Esophagus muscularis mucosa (tissue), 4 donors: ENCODE measurements around the gene RSBN1L. TPM values are rescaled to one million over a fixed set of nuclear protein-coding genes. Genes with fewer than 3 reads are reported as not detected.

Source experiments
- DNase-seq: peaks from one replicate; pipeline ENCODE4 v3.0.0-alpha.2; 2017; ENCODE audit errors: extremely low spot score
- H3K27ac ChIP-seq, 4 donors: fragments of 200-600 bp; sonication (generic); replicated peaks in 1 of 4; 1 replicate in 3 of 4; 2 replicates in 1 of 4; pipeline ENCODE4 v1.5.1; 2016 to 2019; ENCODE audit warnings: mild to moderate bottlenecking in 1 of 4
- H3K27me3 ChIP-seq, 4 donors: fragments of 200-600 bp; sonication (generic); one replicate each; pipeline versions ENCODE4 v1.5.1 to v1.6.0; 2016 to 2019
- H3K36me3 ChIP-seq, 4 donors: fragments of 200-600 bp; sonication (generic); one replicate each; pipeline ENCODE4 v1.5.1; 2016 to 2019
- H3K4me1 ChIP-seq, 4 donors: fragments of 200-600 bp; sonication (generic); one replicate each; pipeline ENCODE4 v1.5.1; 2016 to 2019
- H3K4me3 ChIP-seq, 4 donors: fragments of 200-600 bp; sonication (generic); 1 replicate in 2 of 4; 2 replicates in 2 of 4; pipeline ENCODE4 v1.5.1; 2016 to 2019; ENCODE audit warnings: mild to moderate bottlenecking in 4 of 4, moderate library complexity in 1 of 4
- H3K9me3 ChIP-seq, 4 donors: fragments of 200-600 bp; sonication (generic); 1 replicate in 3 of 4; 2 replicates in 1 of 4; pipeline ENCODE4 v1.5.1; 2016 to 2019
- EP300 ChIP-seq: sonication (generic); formaldehyde crosslinking; IDR thresholded peaks from one replicate; pipeline ENCODE4 v1.6.1; 2017; ENCODE audit warnings: antibody characterized with exemption
- POLR2A ChIP-seq: fragments of 450-650 bp; IDR thresholded peaks from one replicate; pipeline ENCODE4 v1.6.1; 2017; ENCODE audit warnings: antibody characterized with exemption, moderate library complexity, mild to moderate bottlenecking, low read depth
- POLR2AphosphoS5 ChIP-seq, 2 donors: sonication (generic); formaldehyde crosslinking; IDR thresholded peaks; one replicate each; pipeline ENCODE4 v1.6.1; 2017; ENCODE audit warnings: antibody characterized with exemption in 2 of 2
- WGBS: methylation state at CpG from one replicate; pipeline ENCODE4 v1.1.5; 2018; 5-methylcytosine and 5-hydroxymethylcytosine counted together
- intact Hi-C: fragments of 100-400 bp; cut with DNase I; formaldehyde crosslinking; loops from one replicate; pipeline ENCODE4 v1.15.1; 2023
- total RNA-seq, 4 donors: library from RNA; depleted of rRNA; stranded (reverse); fragments of >200 nt; gene quantifications; one replicate each; pipeline versions ENCODE4 v1.1.0 to v1.2.1, GENCODE V29; 2016
- TF ChIP-seq, protein P1 (sequence below), 3 experiments: fragments of 200-600 bp in 2 of 3; fragments of 450-650 bp in 1 of 3; sonication (generic) in 2 of 3; IDR thresholded peaks; one replicate each; pipeline ENCODE4 v1.5.1; 2017 to 2019; ENCODE audit warnings: antibody characterized with exemption in 3 of 3, mild to moderate bottlenecking in 2 of 3, moderate library complexity in 1 of 3

RSBN1L gene
- total RNA-seq, 4 donors from 2014 or later: 17.0 to 36.5 (median 25.9) TPM

DNA sequence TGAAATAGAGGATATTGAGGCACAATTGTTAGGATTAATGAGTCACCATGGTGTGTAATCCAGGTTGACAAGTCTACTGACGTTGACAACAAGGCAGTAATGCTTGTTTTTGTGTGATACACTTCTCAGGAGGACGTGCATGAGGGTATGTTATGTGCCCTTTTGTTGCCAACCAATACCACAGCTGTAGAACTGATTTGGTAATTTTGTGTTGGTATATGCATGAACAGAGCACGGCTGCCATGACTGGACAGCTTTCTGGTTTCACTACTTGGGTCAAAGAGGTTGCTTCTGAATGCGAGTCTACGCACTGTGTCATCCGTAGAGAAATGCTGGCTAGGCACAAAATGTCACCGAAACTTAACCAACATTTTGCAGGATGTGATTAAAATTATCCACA is 135.2 kb downstream of the RSBN1L start:
- TF ChIP-seq, protein P1, sequence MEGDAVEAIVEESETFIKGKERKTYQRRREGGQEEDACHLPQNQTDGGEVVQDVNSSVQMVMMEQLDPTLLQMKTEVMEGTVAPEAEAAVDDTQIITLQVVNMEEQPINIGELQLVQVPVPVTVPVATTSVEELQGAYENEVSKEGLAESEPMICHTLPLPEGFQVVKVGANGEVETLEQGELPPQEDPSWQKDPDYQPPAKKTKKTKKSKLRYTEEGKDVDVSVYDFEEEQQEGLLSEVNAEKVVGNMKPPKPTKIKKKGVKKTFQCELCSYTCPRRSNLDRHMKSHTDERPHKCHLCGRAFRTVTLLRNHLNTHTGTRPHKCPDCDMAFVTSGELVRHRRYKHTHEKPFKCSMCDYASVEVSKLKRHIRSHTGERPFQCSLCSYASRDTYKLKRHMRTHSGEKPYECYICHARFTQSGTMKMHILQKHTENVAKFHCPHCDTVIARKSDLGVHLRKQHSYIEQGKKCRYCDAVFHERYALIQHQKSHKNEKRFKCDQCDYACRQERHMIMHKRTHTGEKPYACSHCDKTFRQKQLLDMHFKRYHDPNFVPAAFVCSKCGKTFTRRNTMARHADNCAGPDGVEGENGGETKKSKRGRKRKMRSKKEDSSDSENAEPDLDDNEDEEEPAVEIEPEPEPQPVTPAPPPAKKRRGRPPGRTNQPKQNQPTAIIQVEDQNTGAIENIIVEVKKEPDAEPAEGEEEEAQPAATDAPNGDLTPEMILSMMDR (IDR thresholded peaks at IDR 0.05): no peak
- no peak for TF ChIP-seq POLR2A
- no peak for TF ChIP-seq POLR2AphosphoS5 (IDR thresholded peaks at IDR 0.05)
- no peak for TF ChIP-seq EP300
- H3K27me3 ChIP-seq: no peaks in the 10 kb centered on the region
- peaks cover 0 to 3% (median under 1%) of the 10 kb centered on the region in 4 donors for H3K9me3 ChIP-seq
- no peak overlapping the region for H3K4me3 ChIP-seq
- DNase-seq: no peak
- H3K27ac ChIP-seq: no peak overlapping the region
- H3K36me3 ChIP-seq: no peaks in the 10 kb centered on the region
- H3K4me1 ChIP-seq: peaks cover 0 to 5% (median 0%) of the 10 kb centered on the region in 4 donors
- intact Hi-C loops: no loop called here
- WGBS: 92% methylated on average over 7 of the region's 7 CpGs

DNA sequence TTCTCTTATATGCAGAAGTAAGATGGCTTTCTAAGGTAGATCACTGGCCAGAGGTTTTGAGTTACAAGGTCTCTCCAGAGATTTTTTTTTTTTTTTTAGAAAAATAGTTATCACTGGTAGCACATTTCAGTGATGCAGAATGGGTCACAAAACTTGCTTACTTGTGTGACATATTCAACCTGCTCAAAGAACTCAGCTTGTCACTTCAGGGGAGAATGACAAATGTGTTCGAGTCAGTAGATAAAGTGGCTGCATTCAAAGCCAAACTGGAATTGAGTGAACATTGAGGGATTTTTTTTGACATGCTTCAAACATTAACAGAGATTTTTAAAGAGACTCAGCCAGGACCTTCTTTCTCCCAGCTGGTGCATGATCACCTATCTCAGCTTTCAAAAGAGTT is 135.7 kb downstream of the RSBN1L start:
- no peaks in the 10 kb centered on the region for H3K36me3 ChIP-seq
- no peak overlapping the region for H3K4me3 ChIP-seq

More for the DNA sequence above, 135.7 kb downstream of the RSBN1L start:
- H3K9me3 ChIP-seq: no peaks in the 10 kb centered on the region
- peaks cover 0 to 5% (median 0%) of the 10 kb centered on the region in 4 donors for H3K4me1 ChIP-seq
- no peak overlapping the region for H3K27ac ChIP-seq
- WGBS: 87% methylated on average over 1 of the region's 1 CpG
- intact Hi-C loops: no loop called here
- H3K27me3 ChIP-seq: no peaks in the 10 kb centered on the region
- DNase-seq: no peak
- no peak for TF ChIP-seq POLR2AphosphoS5 (IDR thresholded peaks at IDR 0.05)
- TF ChIP-seq POLR2A: no peak
- TF ChIP-seq EP300: no peak

Other genes starting within 250 kb of the RSBN1L start
- gene PTPN12, start 159.2 kb upstream of the RSBN1L start, total RNA-seq: 100 to 1,000 TPM in 2 of 4 donors, 10 to 100 TPM in 2; 89.1 to 126 (median 98.4) TPM
- 10 to 100 TPM in 3 of 4 donors, 1 to 10 TPM in 1; 9.6 to 15.9 (median 12.7) TPM for gene TMEM60, start 102.0 kb downstream of the RSBN1L start, total RNA-seq
- gene PHTF2, start 102.3 kb downstream of the RSBN1L start, total RNA-seq: 10 to 100 TPM; 14.2 to 26.2 (median 17.2) TPM